DMS153 treated with DMSO at 0.1 percent for 48 hours (cell line): Measurements from ENCODE around the gene CCL22.
"Not testable (repeated sequence)": the region's sequence is repeated elsewhere in the genome, so short reads cannot be mapped to it uniquely, and the experiment has no call there.

Experiments used
- DNase-seq: peaks from one replicate; lab custom pipeline; 2025; ENCODE audit not compliant: unreplicated experiment; lab: John Stamatoyannopoulos, UW

Gene CCL22

DNA sequence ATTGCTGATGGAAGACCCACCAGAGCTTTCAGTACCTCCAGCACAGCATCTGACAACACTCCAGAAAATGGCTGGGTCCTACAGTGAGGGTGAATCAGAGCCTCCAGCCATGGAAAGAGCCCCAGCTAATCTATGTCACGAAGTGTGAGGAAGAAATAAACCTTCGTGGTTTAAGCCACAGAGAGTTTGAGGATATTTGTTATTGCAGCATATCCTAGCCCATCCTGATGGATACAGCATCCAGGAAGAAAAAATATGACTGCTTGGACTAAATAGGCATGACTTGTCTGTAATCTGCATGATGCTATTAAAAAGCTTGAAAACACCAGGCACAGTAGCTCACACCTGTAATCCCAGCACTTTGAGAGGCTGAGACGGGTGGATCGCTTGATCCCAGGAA lies 32.7 kb downstream of the CCL22 start:
- no peak for DNase-seq

DNA sequence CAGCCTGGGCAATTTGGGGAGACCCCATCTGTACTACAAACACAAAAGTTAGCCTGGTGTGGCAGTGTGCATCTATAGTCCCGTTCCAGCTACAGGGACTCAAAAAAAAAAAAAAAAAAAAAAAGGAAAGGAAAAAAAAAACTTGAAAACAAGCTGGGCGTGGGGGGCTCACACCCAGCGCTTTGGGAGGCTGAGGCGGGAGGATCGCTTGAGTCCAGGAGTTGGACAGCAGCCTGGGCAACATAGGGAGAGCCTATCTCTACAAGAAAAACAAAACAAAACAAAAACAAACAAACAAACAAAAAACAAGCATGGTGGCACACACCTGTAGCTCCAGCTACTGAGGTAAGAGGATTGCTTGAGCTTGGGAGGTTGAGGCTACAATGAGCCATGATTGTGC lies 33.1 kb downstream of the CCL22 start:
- DNase-seq, result no peak

DNA sequence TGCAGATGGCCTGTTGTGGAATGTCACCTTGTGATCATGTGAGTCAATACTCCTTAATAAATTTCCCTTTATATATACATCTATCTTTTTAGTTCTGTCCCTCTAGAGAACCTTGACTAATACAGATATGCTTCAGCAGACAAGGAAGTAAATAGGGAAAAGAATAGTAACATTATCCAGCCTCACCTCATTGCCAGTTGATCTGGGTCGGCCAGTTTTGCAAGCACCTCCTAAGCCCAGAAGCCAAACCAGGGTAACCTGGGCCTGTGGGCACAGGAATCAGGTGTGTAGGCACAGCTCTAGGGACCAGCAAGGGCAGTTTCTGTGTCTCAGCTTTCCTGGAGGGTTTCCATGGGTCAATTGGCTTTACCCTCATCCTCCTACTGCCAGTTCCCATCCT lies 34.1 kb downstream of the CCL22 start:
- DNase-seq, result no peak

DNA sequence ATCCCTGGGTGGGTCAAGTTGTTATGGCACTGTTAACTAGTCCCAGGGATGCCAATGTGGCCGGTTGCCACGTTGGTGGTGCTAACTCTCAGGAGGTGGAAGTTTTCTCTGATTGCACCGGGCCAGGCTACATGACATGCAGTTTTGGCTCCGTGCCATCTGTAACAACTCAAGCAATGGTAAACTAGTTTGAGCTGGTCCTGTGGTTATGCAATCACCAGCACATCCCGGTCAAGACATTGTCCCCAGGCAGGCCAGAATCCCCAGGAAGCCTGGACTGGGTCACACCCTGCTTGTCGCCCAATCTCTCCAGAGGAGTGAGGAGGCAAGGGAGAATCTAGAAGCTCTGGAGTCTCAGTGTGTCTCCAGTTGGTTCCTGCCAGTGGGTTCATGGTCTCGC lies 35.9 kb downstream of the CCL22 start:
- no peak for DNase-seq

DNA sequence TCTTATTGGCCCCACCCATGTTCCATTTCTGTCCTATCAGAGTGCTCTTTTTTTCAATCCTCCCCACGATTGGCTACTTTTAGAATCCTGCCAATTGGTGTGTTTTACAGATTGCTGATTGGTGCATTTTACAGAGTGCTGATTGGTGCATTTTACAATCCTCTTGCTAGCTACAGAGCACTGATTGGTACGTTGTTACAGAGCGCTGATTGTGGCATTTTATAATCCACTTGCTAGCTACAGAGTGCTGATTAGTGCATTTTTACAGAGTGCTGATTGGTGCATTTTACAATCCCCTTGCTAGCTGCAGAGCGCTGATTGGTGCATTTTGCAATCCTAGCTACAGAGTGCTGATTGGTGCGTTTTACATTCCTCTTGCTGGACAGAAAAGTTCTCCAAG lies 36.4 kb downstream of the CCL22 start:
- DNase-seq, result no peak

DNA sequence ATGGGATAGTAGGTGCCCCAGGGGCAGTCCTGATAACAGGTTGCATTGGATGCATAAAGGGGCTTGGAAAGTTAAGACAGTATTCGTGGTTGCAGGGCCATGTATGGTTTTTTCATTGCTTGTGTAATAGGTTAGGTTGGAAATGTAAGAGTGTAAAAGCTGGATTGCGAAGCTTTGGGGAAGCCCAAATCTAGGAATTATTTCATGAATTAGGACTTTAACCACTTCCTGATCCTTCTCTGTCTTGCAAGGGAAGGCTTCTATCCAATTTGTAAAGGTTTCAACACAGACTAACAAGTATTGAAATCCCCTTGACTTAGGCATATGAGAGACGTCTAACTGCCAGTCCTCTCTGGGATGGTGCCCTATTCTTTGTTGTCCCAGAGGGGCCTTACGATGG lies 38.2 kb downstream of the CCL22 start:
- DNase-seq, result no peak

DNA sequence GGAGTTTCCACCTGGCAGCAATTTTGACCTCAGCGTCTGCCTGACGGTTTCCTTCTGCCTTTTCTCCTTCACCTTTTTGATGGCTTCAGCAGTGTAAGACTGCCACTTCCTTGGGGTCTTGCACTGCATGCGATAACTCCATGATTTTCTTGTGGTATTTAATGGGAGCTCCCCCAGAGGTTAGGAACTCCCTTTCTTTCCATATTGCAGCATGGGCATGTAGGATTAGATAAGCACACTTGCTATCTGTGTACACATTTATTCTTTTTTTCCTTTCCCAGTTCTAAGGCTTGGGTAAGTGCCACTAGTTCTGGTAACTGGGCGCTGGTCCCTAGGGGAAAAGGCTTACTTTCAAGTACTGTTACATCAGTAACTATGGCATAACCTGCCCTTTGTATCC lies 38.9 kb downstream of the CCL22 start:
- DNase-seq, result not testable (repeated sequence)

DNA sequence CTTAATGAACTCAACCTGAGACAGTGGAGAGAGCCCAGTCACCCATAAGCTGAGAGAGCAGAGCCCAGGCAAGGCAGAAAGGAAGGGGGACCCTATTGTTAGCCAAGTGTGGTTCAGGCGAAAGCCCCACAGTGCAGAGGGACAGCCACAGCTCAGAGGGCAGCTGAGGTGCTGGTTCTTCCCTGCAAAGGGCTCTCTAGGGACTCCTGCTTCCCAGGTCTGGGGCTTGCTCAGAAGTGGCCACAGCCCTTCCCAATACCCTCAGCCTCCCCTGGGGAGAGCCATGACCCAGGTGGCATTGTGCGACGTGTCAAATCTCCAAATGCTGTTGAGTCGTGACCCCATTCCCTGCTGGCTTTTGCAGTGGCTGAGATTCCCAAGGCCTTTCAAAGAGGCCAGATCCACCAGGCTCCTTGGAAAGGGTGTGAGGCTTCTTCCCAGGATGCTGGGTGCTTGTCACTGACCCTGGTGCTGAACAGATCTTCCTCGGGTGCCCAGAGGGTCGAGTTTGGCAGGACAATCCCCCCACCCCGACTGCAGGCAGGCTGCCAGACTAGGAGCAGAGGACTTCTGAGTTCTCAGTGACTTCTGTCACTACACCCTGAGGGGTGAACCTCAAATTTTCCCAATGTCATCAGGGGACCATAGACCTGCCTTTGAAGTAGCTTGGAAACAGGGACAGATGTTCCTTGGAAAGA lies 43.5 kb downstream of the CCL22 start:
- DNase-seq, result no peak

DNA sequence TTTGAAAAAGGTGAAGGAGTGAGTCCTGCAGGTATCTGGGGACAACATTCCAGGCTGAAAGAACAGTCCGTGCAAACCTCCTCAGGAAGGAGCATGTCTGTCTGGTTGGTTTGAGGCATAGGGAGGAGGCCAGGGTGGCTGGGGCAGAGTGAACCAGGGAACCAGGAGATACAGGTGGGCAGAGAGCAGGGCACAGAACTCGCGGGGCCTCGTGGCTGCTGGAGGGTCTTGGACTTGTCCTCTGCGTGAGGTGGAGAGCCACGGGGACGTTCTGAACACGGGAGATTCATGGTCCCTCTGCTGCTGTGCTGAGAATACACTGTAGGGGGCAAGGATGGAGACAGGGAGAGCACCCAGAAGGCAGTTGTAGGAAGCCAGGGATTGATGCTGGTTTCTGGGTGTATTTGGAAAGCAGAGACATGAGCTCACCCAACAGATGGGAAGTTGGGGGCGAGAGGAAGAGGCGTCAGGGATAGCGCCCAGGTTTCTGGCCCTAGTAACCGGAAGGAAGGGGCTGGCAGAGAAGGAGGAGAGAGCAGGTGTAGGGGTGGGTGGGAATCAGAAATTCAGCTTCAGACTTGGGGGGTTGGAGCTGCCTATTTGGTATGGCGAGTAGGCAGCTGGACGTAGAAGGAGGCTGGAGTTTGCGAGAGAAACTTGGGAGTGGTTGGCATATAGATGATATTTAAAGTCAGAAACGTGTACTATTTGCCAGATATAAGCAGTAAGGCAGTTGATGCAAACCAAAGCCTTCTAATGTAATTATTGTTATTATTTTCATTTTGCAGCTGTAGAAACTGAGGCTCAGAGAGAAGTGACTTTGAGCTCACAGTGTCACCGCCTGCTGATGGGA lies 45.6 kb downstream of the CCL22 start, which contains the start of gene CCL17:
Gene CCL17 (plus strand): TSS at position 803 of the 853 bp plus-strand sequence. CDS start 9,166 bp downstream, outside the sequence.
- no peak for DNase-seq

DNA sequence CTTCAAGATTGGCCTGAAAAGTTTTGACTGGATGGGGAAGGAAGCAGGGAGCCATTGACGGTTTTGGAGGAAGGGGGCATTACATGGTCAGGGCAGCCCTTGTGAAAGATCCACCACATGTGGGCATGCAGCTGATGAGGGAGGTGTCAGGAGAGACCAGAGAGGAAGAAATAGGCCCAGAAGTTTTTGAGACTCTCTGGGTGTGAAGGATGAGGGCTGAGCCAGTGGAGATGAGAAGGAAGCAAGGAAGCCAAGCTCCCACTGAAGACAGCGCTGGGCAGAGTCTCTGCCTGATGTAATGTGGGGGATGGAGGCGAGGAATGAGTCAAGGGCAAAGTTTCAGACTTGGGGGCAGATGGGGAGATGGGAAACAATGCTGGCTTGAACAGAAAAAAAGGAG lies 46.5 kb downstream of the CCL22 start:
- no peak for DNase-seq

DNA sequence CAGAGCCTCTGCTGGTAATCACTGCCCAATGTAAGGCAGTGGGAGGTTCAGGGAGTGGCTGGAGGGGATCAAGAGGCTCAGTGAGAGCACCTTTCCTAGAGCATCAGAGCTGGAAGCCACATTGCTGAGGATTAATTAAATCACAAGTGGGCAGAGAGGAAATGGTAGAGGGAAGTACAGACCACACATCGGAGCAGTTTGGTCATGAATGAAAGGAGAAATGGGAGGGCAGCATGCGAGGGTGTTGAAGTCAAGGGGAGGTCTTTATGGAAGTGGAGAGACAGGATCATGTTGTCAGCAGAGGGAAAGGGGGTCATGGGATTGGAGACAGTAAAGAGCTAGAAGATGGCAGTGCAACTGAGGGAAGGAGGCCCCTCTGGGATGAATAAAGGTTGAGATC lies 48.3 kb downstream of the CCL22 start:
- DNase-seq, result no peak

DNA sequence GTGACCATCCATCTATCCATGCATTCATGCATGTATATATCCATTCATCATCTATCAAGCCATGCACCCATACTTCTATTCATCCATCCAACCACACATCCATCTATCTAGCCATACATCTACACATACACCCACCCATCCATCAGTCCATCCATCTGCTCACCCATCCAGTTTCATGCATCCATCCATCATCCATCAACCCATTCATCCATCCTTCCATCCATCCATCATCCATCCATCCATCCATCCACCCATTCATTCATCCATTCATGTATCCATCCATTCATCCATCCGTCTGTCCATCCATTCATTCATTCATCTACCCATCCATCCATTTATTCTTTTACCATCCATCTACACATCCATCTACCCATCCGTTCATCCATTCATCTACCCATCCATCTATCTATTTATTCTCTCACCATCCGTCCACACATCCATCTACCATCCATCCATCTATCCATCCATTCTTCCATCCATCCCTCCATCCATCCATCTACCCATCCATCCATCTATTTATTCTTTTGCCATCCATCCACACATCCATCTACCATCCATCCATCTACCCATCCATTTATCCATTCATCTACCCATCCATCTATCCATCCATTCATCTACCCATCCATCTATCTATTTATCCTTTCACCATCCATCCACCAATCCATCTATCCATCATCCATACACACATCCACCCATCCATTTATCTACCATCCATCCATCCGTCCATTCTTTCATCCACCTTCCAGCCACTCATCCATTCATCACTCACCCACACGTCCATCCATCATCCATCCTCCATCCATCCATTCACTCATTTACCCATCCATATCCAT lies 49.2 kb downstream of the CCL22 start:
- no peak for DNase-seq

DNA sequence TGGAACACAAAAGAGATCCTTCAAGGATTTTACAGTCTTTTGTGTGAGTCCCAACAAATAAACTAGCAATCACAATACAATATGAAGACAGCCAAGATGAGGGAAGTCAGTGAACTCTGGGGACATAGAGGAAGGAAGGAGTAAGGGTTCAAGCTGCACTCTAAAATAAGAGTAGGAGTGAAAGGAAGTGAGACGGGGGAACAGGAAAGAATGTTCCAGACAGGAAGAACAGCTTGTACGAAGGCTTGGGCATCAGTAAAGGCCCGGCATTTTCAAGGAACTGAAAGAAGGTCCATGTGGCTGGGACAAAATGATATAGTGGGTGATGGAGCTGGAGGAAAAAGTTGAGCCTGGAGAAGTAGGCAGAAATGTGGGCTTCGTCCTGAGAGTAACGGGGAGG lies 50.5 kb downstream of the CCL22 start:
- DNase-seq, result no peak

DNA sequence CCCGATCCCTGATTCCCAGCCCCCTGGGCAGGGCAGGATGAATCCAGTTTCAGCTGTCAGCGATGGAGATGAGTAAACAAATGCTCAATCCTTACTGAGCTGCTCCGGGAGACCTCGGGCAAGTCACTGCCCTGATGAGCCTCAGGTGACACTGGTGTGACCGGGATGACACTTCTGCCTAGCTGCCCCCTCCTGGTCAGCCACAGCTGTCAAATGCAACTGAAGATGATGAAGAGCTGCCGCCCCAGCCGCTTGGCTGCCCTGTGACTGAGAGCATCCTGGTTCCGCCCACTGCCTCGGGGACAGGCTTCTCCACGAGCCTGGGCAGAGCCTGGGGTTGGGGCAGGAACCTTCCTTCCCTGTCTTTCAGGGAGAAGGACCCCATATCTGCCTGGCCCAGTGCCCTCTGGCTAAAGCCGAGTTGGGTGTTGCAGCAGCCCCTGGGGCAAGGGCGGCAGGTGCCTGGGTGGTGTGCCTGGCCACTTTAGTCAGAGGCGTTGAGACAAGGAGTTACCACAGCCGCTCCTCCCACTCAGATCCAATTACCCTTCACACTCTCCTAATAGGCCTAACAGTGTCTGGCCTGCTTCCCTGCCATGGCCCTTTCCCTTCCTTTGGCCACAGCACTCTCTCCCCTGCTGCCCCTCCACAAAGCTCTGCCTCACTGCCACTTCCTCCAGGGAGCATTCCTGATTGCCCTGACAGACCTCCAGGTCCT lies 51.4 kb downstream of the CCL22 start:
- DNase-seq, result no peak

DNA sequence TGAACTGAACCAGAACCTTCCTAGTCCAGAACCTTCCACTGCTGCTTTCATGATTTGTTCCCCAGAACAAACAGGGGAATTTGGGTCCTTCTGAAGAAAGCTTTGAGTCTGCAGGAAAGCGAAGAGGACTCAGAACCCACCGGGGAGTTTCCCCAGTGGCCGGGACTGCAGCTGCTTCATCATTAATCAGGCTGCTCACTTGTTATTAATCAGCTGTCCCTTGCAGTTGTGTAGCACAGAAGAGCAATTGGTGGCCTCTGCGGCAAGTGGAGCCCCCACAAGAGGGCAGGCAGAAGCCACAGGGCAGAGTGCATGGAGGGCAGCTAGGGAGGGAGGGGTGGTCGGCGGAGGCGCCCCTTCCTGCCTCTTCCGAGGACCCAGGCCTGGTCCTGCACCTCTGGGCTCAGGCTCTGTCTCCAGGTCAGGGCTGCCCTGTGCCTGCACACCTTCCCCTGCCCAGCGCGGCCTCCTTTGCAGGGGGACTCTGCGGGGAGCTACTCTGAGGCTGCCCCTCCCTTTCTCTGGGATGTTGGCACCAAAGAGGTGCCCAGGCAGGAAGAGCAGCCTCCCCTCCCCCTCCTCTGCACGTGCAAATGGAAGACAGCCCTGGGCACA lies 52.9 kb downstream of the CCL22 start:
- no peak for DNase-seq

DNA sequence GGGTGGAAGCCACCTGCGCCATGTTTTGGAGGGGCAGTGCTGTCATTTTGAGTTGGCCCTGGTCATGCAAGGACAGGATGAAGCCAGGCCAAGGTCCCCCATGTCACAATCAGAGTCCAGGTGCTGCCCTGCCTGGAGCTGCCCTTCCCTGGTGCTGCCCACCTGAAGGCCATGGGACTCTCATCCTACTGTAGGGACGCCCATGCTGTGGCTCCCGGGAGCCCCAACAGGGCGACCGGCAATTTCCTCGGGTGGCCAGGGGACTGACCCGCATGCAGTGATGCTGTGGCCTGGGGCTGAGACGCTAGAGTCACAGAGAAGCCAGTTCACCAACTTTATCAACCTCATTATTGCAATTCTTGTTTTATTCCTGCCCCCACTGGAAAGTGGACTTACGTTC lies 54.0 kb downstream of the CCL22 start:
- DNase-seq, result no peak

DNA sequence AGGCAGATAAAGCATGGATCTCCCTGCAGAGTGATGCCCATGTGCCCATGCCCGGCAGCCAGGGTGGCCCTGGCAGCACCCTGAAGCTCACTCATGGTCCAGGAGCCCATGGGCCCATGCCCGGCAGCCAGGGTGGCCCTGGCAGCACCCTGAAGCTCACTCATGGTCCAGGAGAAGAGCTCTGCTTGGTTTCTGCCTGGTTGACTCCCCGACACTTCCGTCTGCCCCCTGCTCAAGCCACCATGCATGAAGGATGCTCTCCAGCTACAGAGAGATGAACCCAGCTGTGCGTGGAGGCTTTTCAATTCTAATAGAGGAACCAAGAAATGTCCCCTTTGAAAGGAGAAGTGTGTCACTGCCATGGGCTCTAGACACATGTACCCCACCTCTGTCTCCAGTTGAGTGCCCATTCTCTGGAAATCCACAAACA lies 54.7 kb downstream of the CCL22 start:
- DNase-seq, result no peak

DNA sequence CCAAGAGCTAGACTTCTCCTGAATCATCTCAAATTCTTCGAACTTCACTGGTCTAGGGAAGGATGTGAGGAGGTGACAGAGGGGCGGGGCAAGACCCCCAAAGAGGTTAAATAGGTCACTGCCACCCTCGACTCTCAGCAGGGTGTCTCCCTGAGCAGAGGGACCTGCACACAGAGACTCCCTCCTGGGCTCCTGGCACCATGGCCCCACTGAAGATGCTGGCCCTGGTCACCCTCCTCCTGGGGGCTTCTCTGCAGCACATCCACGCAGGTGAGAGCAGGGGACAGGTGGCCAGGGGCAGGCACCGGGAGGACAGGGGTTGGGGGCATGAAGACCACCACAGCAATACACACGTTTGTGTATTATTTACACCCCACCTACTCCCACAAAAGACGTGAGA lies 55.1 kb downstream of the CCL22 start:
- DNase-seq, result no peak
